Measurements from ENCODE around the gene GPR35.

GRCh38 chr2:240588006-240588655, 37.1 kb upstream of the GPR35 start:
- TF ChIP-seq POLR2A (IDR thresholded peaks at IDR 0.05; ENCODE audit: low read depth, low read length) (no peak), POLR2AphosphoS5 (IDR thresholded peaks at IDR 0.05; ENCODE audit: low read depth, low read length) (no peak), TAF1 (IDR thresholded peaks at IDR 0.05; ENCODE audit: low read depth, low read length) (no peak), PAX5 (IDR thresholded peaks at IDR 0.05; ENCODE audit: insufficient read depth, low read length, severe bottlenecking) (no peak), POU2F2 (IDR thresholded peaks at IDR 0.05; ENCODE audit: low read depth, low read length) (no peak)
